ENCODE measurements around the gene COL5A1. TPM values are rescaled to one million over a fixed set of nuclear protein-coding genes. Genes with fewer than 3 reads are reported as not detected.
A peak's percentile ranks its signal among the peaks of the same experiment; 100 is the strongest.

The COL5A1 gene
- total RNA-seq, 1 donor from 2014 or later = 6.1 TPM

DNA sequence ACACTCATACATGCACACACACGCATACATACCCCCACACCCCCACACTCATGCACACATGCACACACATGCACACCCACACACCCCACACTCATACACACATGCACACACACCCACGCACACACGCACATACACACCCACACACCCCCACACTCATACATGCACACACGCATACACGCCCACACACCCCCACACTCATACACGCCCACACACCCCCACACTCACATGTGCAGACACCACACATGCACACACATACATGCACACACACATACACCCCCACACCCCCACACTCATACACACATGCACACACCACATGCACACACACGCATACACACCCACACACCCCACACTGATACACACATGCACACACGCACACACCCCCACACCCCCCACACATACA, 118.3 kb downstream of the COL5A1 start:
- H3K27ac Mint-ChIP-seq = no peak overlapping the region
- no peaks in the 10 kb centered on the region for H3K79me2 ChIP-seq (ENCODE audit: low read depth)
- H3K27ac ChIP-seq = no peak overlapping the region
- H3K36me3 ChIP-seq = no peaks in the 10 kb centered on the region
- no peak for DNase-seq (ENCODE audit: low spot score)
- no peaks in the 10 kb centered on the region for H3K27me3 ChIP-seq
- no peak overlapping the region for H3K4me3 Mint-ChIP-seq
- H3K9ac ChIP-seq = no peak overlapping the region
- TF ChIP-seq, protein P1, sequence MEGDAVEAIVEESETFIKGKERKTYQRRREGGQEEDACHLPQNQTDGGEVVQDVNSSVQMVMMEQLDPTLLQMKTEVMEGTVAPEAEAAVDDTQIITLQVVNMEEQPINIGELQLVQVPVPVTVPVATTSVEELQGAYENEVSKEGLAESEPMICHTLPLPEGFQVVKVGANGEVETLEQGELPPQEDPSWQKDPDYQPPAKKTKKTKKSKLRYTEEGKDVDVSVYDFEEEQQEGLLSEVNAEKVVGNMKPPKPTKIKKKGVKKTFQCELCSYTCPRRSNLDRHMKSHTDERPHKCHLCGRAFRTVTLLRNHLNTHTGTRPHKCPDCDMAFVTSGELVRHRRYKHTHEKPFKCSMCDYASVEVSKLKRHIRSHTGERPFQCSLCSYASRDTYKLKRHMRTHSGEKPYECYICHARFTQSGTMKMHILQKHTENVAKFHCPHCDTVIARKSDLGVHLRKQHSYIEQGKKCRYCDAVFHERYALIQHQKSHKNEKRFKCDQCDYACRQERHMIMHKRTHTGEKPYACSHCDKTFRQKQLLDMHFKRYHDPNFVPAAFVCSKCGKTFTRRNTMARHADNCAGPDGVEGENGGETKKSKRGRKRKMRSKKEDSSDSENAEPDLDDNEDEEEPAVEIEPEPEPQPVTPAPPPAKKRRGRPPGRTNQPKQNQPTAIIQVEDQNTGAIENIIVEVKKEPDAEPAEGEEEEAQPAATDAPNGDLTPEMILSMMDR (IDR thresholded peaks at IDR 0.05) = no peak
- no peak for TF ChIP-seq EZH2 (IDR thresholded peaks at IDR 0.05)
- no peak for TF ChIP-seq EZH2phosphoT487 (IDR thresholded peaks at IDR 0.05)
- no peaks in the 10 kb centered on the region for H3K4me1 Mint-ChIP-seq
- peaks cover 14% of the 10 kb centered on the region for H3F3A ChIP-seq (ENCODE audit: low read depth)
- no peak overlapping the region for H3K4me3 ChIP-seq
- no peaks in the 10 kb centered on the region for H3K9me3 Mint-ChIP-seq
- peaks cover 1% of the 10 kb centered on the region for H3K36me3 Mint-ChIP-seq
- no peak overlapping the region for H3K4me2 ChIP-seq
- H4K20me1 ChIP-seq (ENCODE audit: low read depth) = no peaks in the 10 kb centered on the region
- H3K9me3 ChIP-seq (ENCODE audit: low read depth) = no peaks in the 10 kb centered on the region
- peaks cover 11% of the 10 kb centered on the region for H3K27me3 Mint-ChIP-seq (ENCODE audit: insufficient read depth, low read depth)
- no peak overlapping the region for H2AFZ ChIP-seq (replicated peaks)
- no peaks in the 10 kb centered on the region for H3K4me1 ChIP-seq

DNA sequence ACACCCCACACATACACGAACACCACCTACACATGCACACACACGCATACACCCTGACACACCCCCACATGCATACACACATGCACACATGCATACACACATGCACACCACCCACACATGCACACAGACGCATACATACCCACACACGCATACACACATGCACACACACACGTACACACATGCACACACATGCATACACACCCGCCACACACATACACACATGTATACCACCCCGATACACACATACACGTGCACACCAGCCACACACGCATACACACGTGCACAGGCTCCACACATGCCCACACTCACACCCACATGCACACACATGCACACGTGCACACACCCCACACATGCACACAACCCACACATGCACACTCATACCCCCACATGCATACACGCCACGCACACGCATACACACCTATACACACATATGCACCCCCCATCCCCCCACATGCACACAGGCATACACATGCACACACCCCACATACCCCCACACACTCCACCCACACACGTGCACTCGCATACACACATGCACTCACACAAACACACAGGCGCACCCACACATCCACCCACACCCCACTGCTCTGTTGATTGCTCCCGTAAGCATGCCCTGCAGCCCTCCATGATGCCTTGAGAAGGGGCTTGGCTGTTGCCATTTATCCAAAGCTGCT, 119.3 kb downstream of the COL5A1 start:
- Mint-ChIP-seq H3K4me1 (no peaks in the 10 kb centered on the region), H3K9me3 (no peaks in the 10 kb centered on the region), H3K27me3 (ENCODE audit: insufficient read depth, low read depth) (peaks cover 11% of the 10 kb centered on the region), H3K36me3 (peaks cover 1% of the 10 kb centered on the region), H3K4me3 (no peak overlapping the region), H3K27ac (peak overlapping the region; percentile 17)
- no peak overlapping the region for H3K9ac ChIP-seq
- H3F3A ChIP-seq (ENCODE audit: low read depth) = peaks cover 14% of the 10 kb centered on the region
- no peaks in the 10 kb centered on the region for H3K36me3 ChIP-seq
- H2AFZ ChIP-seq (replicated peaks) = no peak overlapping the region
- no peak overlapping the region for H3K4me2 ChIP-seq
- H3K27me3 ChIP-seq = no peaks in the 10 kb centered on the region
- no peak for DNase-seq (ENCODE audit: low spot score)
- H3K27ac ChIP-seq = no peak overlapping the region
- no peaks in the 10 kb centered on the region for H4K20me1 ChIP-seq (ENCODE audit: low read depth)
- no peaks in the 10 kb centered on the region for H3K9me3 ChIP-seq (ENCODE audit: low read depth)
- no peaks in the 10 kb centered on the region for H3K4me1 ChIP-seq
- no peak overlapping the region for H3K4me3 ChIP-seq
- TF ChIP-seq EZH2 (IDR thresholded peaks at IDR 0.05) (no peak), EZH2phosphoT487 (IDR thresholded peaks at IDR 0.05) (no peak)
- TF ChIP-seq, protein P1 (IDR thresholded peaks at IDR 0.05) = no peak
- H3K79me2 ChIP-seq (ENCODE audit: low read depth) = no peaks in the 10 kb centered on the region

DNA sequence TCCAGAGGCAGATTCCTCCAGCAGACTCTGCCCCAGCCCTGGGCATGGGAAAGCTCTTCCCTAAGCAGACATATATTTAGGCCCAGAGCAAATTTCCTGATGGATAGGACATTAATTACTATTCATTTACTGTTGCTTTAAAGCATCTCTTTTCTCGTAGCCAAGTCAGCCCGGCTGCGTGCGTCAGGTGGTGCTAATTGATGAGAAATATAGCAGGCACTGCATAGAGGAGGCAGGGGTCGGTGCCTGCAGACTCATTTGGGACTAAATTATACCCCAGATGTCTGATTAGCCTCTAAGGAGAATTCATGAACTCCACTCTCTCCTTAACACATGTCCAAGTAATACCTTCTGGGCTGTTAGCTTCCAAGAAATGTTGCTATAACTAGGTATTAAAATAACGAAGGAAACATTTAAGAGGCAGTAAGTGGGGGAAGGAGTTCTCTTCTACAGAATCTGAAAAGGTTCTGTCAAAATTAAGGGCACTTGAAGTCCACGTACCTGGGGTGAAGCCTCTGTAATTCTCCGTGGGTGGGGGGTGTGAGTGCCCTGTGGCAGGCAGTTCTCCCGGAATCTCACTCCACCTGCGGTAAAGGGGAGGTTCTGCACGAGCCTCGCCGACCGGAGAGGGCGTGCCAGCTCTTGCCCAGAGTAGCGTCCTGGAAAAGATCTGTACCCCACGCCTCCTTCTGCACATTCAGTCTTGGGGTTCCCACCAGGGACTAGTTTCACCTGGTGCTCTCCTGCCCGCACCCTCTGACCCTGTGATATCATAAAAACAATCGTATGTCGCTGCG, 123.1 kb downstream of the COL5A1 start:
- Mint-ChIP-seq H3K36me3 (no peaks in the 10 kb centered on the region), H3K4me1 (peaks cover 7% of the 10 kb centered on the region), H3K27ac (no peak overlapping the region), H3K27me3 (ENCODE audit: insufficient read depth, low read depth) (peaks cover 7% of the 10 kb centered on the region), H3K4me3 (no peak overlapping the region), H3K9me3 (no peaks in the 10 kb centered on the region)
- no peak for DNase-seq (ENCODE audit: low spot score)
- TF ChIP-seq, protein P1 (IDR thresholded peaks at IDR 0.05) = no peak
- TF ChIP-seq EZH2phosphoT487 (IDR thresholded peaks at IDR 0.05) (no peak), EZH2 (IDR thresholded peaks at IDR 0.05) (no peak)
- Histone ChIP-seq H3K9ac (no peak overlapping the region), H3K79me2 (ENCODE audit: low read depth) (no peaks in the 10 kb centered on the region), H3K27ac (no peak overlapping the region), H3K4me2 (no peak overlapping the region), H3K27me3 (no peaks in the 10 kb centered on the region), H4K20me1 (ENCODE audit: low read depth) (no peaks in the 10 kb centered on the region), H3F3A (ENCODE audit: low read depth) (peaks cover 14% of the 10 kb centered on the region), H2AFZ (replicated peaks) (no peak overlapping the region), H3K36me3 (no peaks in the 10 kb centered on the region), H3K4me1 (no peaks in the 10 kb centered on the region), H3K4me3 (no peak overlapping the region), H3K9me3 (ENCODE audit: low read depth) (no peaks in the 10 kb centered on the region)
